H1 (cell line): ENCODE data around the gene GPR61. TPM values are rescaled to one million over a fixed set of nuclear protein-coding genes. Genes with fewer than 3 reads are reported as not detected.

Experiments used
- CTCF ChIA-PET: fragments of 300-600 bp; sonication (Branson Sonifier 250); formaldehyde crosslinking; loops from one replicate; lab custom pipeline; 2021; ENCODE audit not compliant: partially characterized antibody; lab: Charles Lee
- POLR2A ChIA-PET: fragments of 300-600 bp; sonication (Branson Sonifier 250); formaldehyde crosslinking; loops from one replicate; lab custom pipeline; 2021; ENCODE audit warnings: inconsistent platforms; ENCODE audit not compliant: partially characterized antibody; lab: Charles Lee
- DNase-seq, 2 experiments: peaks; one replicate each; pipeline versions ENCODE4 v3.0.0 to v3.0.0-alpha.2; 2010 to 2022; ENCODE audit warnings: low spot score in 2 of 2, low read depth in 1 of 2, mixed read lengths in 1 of 2
- FAIRE-seq: peaks from 2 replicates; lab custom pipeline; 2011; peaks lifted over from hg19 to GRCh38; lab: Jason Lieb, UNC
- H2AFZ ChIP-seq: 2 replicates; pipeline ENCODE4 v1.8.1; 2012; ENCODE audit warnings: low read length, inconsistent platforms
- H2AK5ac ChIP-seq: 2 replicates; pipeline ENCODE4 v1.6.1; 2013; ENCODE audit warnings: low read depth, low read length
- H2BK120ac ChIP-seq: replicated peaks from 2 replicates; pipeline ENCODE3; 2013; ENCODE audit warnings: low read depth, low read length, inconsistent platforms
- H2BK12ac ChIP-seq: 2 replicates; pipeline ENCODE4 v1.6.1; 2013; ENCODE audit warnings: low read depth, low read length
- H2BK15ac ChIP-seq: 2 replicates; pipeline ENCODE4 v1.6.1; 2013; ENCODE audit warnings: low read length
- H2BK20ac ChIP-seq: 2 replicates; pipeline ENCODE4 v1.6.1; 2013; ENCODE audit warnings: low read length
- H2BK5ac ChIP-seq: 2 replicates; pipeline ENCODE4 v1.6.1; 2013; ENCODE audit warnings: low read depth, low read length
- H3K14ac ChIP-seq: 2 replicates; pipeline ENCODE4 v1.6.1; 2013; ENCODE audit warnings: inconsistent platforms; ENCODE audit not compliant: insufficient read length
- H3K18ac ChIP-seq: 2 replicates; pipeline ENCODE4 v1.6.1; 2013; ENCODE audit warnings: low read length; ENCODE audit errors: extremely low read depth
- H3K23ac ChIP-seq: 2 replicates; pipeline ENCODE4 v1.6.1; 2013; ENCODE audit warnings: inconsistent platforms; ENCODE audit not compliant: insufficient read length
- H3K23me2 ChIP-seq: 2 replicates; pipeline ENCODE4 v1.6.1; 2013; ENCODE audit warnings: low read depth, low read length
- H3K27ac ChIP-seq: 2 replicates; pipeline ENCODE4 v1.6.1; 2011; ENCODE audit warnings: low read depth, low read length, inconsistent platforms
- H3K27me3 ChIP-seq, 4 experiments: replicated peaks in 1 of 4; 1 replicate in 1 of 4; 2 replicates in 3 of 4; pipeline versions ENCODE4 v1.6.1 to v1.8.1; 2011 to 2013; ENCODE audit warnings: low read length in 3 of 4, mild to moderate bottlenecking in 3 of 4, inconsistent platforms in 2 of 4, mixed read lengths in 2 of 4, moderate library complexity in 1 of 4; ENCODE audit not compliant: control insufficient read depth in 3 of 4, insufficient read depth in 3 of 4; ENCODE audit errors: extremely low read depth in 1 of 4
- H3K36me3 ChIP-seq, 4 experiments: 2 replicates each; pipeline versions ENCODE4 v1.6.1 to v1.8.1; 2011 to 2013; ENCODE audit warnings: mild to moderate bottlenecking in 4 of 4, low read length in 3 of 4, moderate library complexity in 2 of 4, control low read depth in 1 of 4, inconsistent platforms in 1 of 4; ENCODE audit not compliant: insufficient read depth in 4 of 4, control insufficient read depth in 2 of 4
- H3K4ac ChIP-seq: replicated peaks from 2 replicates; pipeline ENCODE3; 2013; ENCODE audit warnings: low read length, low read depth, mixed read lengths, inconsistent platforms; ENCODE audit not compliant: insufficient read length
- H3K4me1 ChIP-seq, 4 experiments: replicated peaks in 1 of 4; 1 replicate in 1 of 4; 2 replicates in 3 of 4; pipeline versions ENCODE4 v1.6.1 to v1.8.1; 2011 to 2013; ENCODE audit warnings: low read length in 3 of 4, inconsistent platforms in 2 of 4, mixed read lengths in 1 of 4; ENCODE audit not compliant: insufficient read depth in 4 of 4, control insufficient read depth in 3 of 4
- H3K4me2 ChIP-seq, 2 experiments: 2 replicates each; pipeline versions ENCODE4 v1.6.1 to v1.8.1; 2011 to 2013; ENCODE audit warnings: low read depth in 2 of 2, low read length in 2 of 2, control low read depth in 1 of 2, inconsistent platforms in 1 of 2, mild to moderate bottlenecking in 1 of 2; ENCODE audit not compliant: insufficient read depth in 1 of 2
- H3K4me3 ChIP-seq, 4 experiments: fragments of 200-600, 300-600 bp in 1 of 4; sonication (generic), shearing (Covaris generic), sonication (Bioruptor Twin) in 1 of 4; 2 replicates each; pipeline versions ENCODE4 v1.5.1 to v1.8.1; 2011 to 2016; ENCODE audit warnings: low read length in 4 of 4, low read depth in 3 of 4, control low read depth in 2 of 4, inconsistent platforms in 2 of 4, mild to moderate bottlenecking in 2 of 4, mixed read lengths in 1 of 4, moderate library complexity in 1 of 4; ENCODE audit not compliant: insufficient read depth in 2 of 4; ENCODE audit errors: extremely low read depth in 1 of 4
- H3K56ac ChIP-seq: replicated peaks from 2 replicates; pipeline ENCODE3; 2013; ENCODE audit warnings: low read depth, mild to moderate bottlenecking, mixed read lengths, low read length, inconsistent platforms; ENCODE audit not compliant: insufficient read length
- H3K79me1 ChIP-seq: 2 replicates; pipeline ENCODE4 v1.6.1; 2013; ENCODE audit warnings: low read depth, low read length, control low read depth
- H3K79me2 ChIP-seq, 2 experiments: 2 replicates each; pipeline versions ENCODE4 v1.6.1 to v1.8.1; 2012 to 2013; ENCODE audit warnings: low read length in 2 of 2, mild to moderate bottlenecking in 2 of 2, inconsistent platforms in 1 of 2; ENCODE audit not compliant: insufficient read depth in 2 of 2, control insufficient read depth in 1 of 2
- H3K9ac ChIP-seq, 4 experiments: replicated peaks in 1 of 4; 1 replicate in 1 of 4; 2 replicates in 3 of 4; pipeline versions ENCODE4 v1.6.1 to v1.8.1; 2011 to 2013; ENCODE audit warnings: low read depth in 3 of 4, low read length in 3 of 4, control low read depth in 2 of 4, mild to moderate bottlenecking in 2 of 4, moderate library complexity in 2 of 4, inconsistent platforms in 1 of 4; ENCODE audit errors: extremely low read depth in 1 of 4
- H3K9me3 ChIP-seq, 2 experiments: 2 replicates each; pipeline versions ENCODE4 v1.6.1 to v1.8.1; 2012 to 2013; ENCODE audit warnings: mild to moderate bottlenecking in 2 of 2, moderate library complexity in 2 of 2, control low read depth in 1 of 2, inconsistent platforms in 1 of 2, low read depth in 1 of 2, low read length in 1 of 2, mixed read lengths in 1 of 2; ENCODE audit not compliant: insufficient read depth in 2 of 2
- H4K20me1 ChIP-seq, 2 experiments: replicated peaks in 1 of 2; 2 replicates each; pipeline versions ENCODE3 to v1.8.1; 2011 to 2013; ENCODE audit warnings: inconsistent platforms in 2 of 2, low read length in 2 of 2, mild to moderate bottlenecking in 1 of 2; ENCODE audit not compliant: insufficient read depth in 2 of 2, control insufficient read depth in 1 of 2
- H4K5ac ChIP-seq: 2 replicates; pipeline ENCODE4 v1.6.1; 2013; ENCODE audit warnings: low read length, low read depth, mixed read lengths, inconsistent platforms; ENCODE audit not compliant: insufficient read length
- H4K8ac ChIP-seq: 2 replicates; pipeline ENCODE4 v1.8.0; 2013; ENCODE audit warnings: mild to moderate bottlenecking, moderate library complexity, low read length, inconsistent platforms; ENCODE audit not compliant: insufficient read depth; ENCODE audit errors: extremely low read depth
- H4K91ac ChIP-seq: replicated peaks from 2 replicates; pipeline ENCODE3; 2013; ENCODE audit warnings: low read length, mixed read lengths, inconsistent platforms; ENCODE audit not compliant: insufficient read length
- BCL11A ChIP-seq, 2 experiments: IDR thresholded peaks; one replicate each; pipeline ENCODE4 v1.6.1; 2011; ENCODE audit warnings: low read depth in 2 of 2, low read length in 2 of 2, mild to moderate bottlenecking in 2 of 2
- EGR1 ChIP-seq: IDR thresholded peaks from 2 replicates; pipeline ENCODE4 v1.6.1; 2011; ENCODE audit warnings: low read depth, low read length, borderline replicate concordance
- GTF2F1 ChIP-seq: IDR thresholded peaks from 2 replicates; pipeline ENCODE4 v1.6.1; 2012; ENCODE audit warnings: low read depth, low read length, improper control_type of control experiment, borderline replicate concordance
- KDM4A ChIP-seq: IDR thresholded peaks from one replicate; pipeline ENCODE4 v1.7.1; 2012; ENCODE audit warnings: low read depth, mild to moderate bottlenecking, moderate library complexity, low read length, inconsistent platforms; ENCODE audit not compliant: severe bottlenecking
- KDM5A ChIP-seq: fragments of 200-600 bp; IDR thresholded peaks from 2 replicates; pipeline ENCODE4 v1.7.1; 2012; ENCODE audit warnings: mild to moderate bottlenecking, low read length, inconsistent platforms, mixed read lengths
- NANOG ChIP-seq: IDR thresholded peaks from 2 replicates; pipeline ENCODE4 v1.6.1; 2011; ENCODE audit warnings: low read length, low read depth, mild to moderate bottlenecking, inconsistent platforms; ENCODE audit not compliant: insufficient read depth, poor library complexity, severe bottlenecking
- NRF1 ChIP-seq: IDR thresholded peaks from 2 replicates; pipeline ENCODE4 v1.6.1; 2011; ENCODE audit warnings: mild to moderate bottlenecking, low read depth, low read length, improper control_type of control experiment
- PHF8 ChIP-seq: fragments of 200-600 bp; sonication (generic); conservative IDR thresholded peaks from 2 replicates; pipeline ENCODE4 v1.7.1; 2012; ENCODE audit warnings: low read depth, mild to moderate bottlenecking, inconsistent platforms, low read length, moderate library complexity
- RFX5 ChIP-seq: IDR thresholded peaks from 2 replicates; pipeline ENCODE4 v1.6.1; 2011; ENCODE audit warnings: low read depth, low read length, improper control_type of control experiment, borderline replicate concordance
- TAF7 ChIP-seq: optimal IDR thresholded peaks from 2 replicates; pipeline ENCODE3; 2011; ENCODE audit warnings: low read depth, mild to moderate bottlenecking, inconsistent platforms, low read length, moderate library complexity, borderline replicate concordance
- TBP ChIP-seq: IDR thresholded peaks from 2 replicates; pipeline ENCODE4 v1.6.1; 2011; ENCODE audit warnings: low read depth, low read length, improper control_type of control experiment
- WGBS, 2 experiments: shearing (Covaris generic) in 1 of 2; methylation state at CpG; one replicate each; pipeline versions ENCODE4 v1.1.6 to v1.1.7; 2013 to 2015; ENCODE audit warnings: low lambda C conversion rate in 2 of 2, mixed read lengths in 2 of 2, inconsistent platforms in 1 of 2, low coverage in 1 of 2, missing lambda C conversion rate in 1 of 2; ENCODE audit not compliant: insufficient replicate concordance in 2 of 2, insufficient coverage in 1 of 2, insufficient read length in 1 of 2; ENCODE audit errors: extremely low coverage in 1 of 2, missing lambda C conversion rate in 1 of 2; 5-methylcytosine and 5-hydroxymethylcytosine counted together
- polyA plus RNA-seq, 7 experiments: library from polyadenylated mRNA; depleted of rRNA in 3 of 7; stranded (reverse) in 5 of 7; unstranded in 2 of 7; fragments of >200 nt in 5 of 7; fragments of 200-250 nt in 2 of 7; gene quantifications; 1 replicate in 5 of 7; 2 replicates in 1 of 7; 4 replicates in 1 of 7; pipeline versions ENCODE4 v1.2.1 to v1.2.3, GENCODE V29; 2011 to 2013; ENCODE audit warnings: missing spikeins in 2 of 7, mixed read lengths in 2 of 7
- total RNA-seq: library from RNA; stranded (reverse); fragmentation: NEBNext Ultra II Directional; extraction: Animal tissue kit (Norgen Biotek cat#: 25700); gene quantifications from 2 replicates; pipeline ENCODE4 v1.2.1, GENCODE V29; 2021

GPR61 gene
- total and polyA plus RNA-seq, 2 of the 8 experiments (the other 6 are each of a cell fraction or from before 2014, with no cell fraction given) = 0.41 to 0.53 TPM

DNA sequence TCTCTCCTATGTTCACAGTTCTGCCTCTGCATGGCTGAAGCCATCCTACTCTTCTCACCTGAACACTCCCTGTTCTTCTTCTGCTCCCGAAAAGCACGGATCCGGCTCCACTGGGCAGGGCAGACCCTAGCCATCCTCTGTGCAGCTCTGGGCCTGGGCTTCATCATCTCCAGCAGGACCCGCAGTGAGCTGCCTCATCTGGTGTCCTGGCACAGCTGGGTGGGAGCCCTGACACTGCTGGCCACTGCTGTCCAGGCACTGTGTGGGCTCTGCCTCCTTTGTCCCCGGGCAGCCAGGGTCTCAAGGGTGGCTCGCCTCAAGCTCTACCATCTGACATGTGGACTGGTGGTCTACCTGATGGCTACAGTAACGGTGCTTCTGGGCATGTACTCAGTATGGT, 43.9 kb upstream of the GPR61 start:
- H2BK15ac ChIP-seq = no peak overlapping the region; the same call in 1 of the 2 replicates
- TF ChIP-seq NRF1 (no peak), EGR1 (no peak), GTF2F1 (no peak), KDM5A (no peak), TAF7 (no peak), TBP (no peak), PHF8 (no peak), NANOG (no peak), KDM4A (no peak), RFX5 (no peak), BCL11A (IDR thresholded peaks at IDR 0.05; ENCODE audit: low read depth in 2 of 2, low read length in 2 of 2) (no peak)
- H2BK12ac ChIP-seq = no peak overlapping the region
- H3K9ac ChIP-seq = no peak overlapping the region
- H2AFZ ChIP-seq = no peak overlapping the region
- H3K36me3 ChIP-seq = peaks cover 0 to 1% (median 0%) of the 10 kb centered on the region in 4 experiments; a peak in 2 of 8 replicates
- H4K20me1 ChIP-seq = peaks cover 0 to 3% of the 10 kb centered on the region in 2 experiments
- POLR2A ChIA-PET = interaction anchor here (1.1 to 3.2 kb wide), 5 partner anchors 14 to 70 kb away, joined by 3 to 20 read pairs (median 6); partner anchors contain the start of genes AMIGO1 and PSMA5
- no peak overlapping the region for H2BK5ac ChIP-seq
- no peaks in the 10 kb centered on the region; the same call in 1 of the 2 replicates for H3K79me1 ChIP-seq
- no peak overlapping the region for H3K4me2 ChIP-seq
- no peak overlapping the region for H3K23ac ChIP-seq
- H2AK5ac ChIP-seq = no peak overlapping the region
- no peak overlapping the region for H4K8ac ChIP-seq
- no peak overlapping the region for H4K91ac ChIP-seq
- H3K27me3 ChIP-seq = no peaks in the 10 kb centered on the region
- H3K23me2 ChIP-seq = peaks cover 2% of the 10 kb centered on the region
- H3K79me2 ChIP-seq = no peaks in the 10 kb centered on the region
- no peak for DNase-seq
- no peak overlapping the region for H3K56ac ChIP-seq
- H3K14ac ChIP-seq = no peak overlapping the region
- no peak overlapping the region for H4K5ac ChIP-seq
- peaks cover 0 to 11% (median 5%) of the 10 kb centered on the region in 4 experiments; a peak in 5 of 7 replicates for H3K4me1 ChIP-seq
- no peak overlapping the region for H2BK20ac ChIP-seq
- no peaks in the 10 kb centered on the region for H3K9me3 ChIP-seq
- CTCF ChIA-PET = interaction anchor here (0.7 to 43.7 kb wide), 4 partner anchors 10 to 39 kb away, joined by 3 to 1755 read pairs (median 380); partner anchors contain the start of genes AMIGO1, ATXN7L2 and GPR61
- no peak overlapping the region for H2BK120ac ChIP-seq
- 87% methylated on average over 7 of the region's 7 CpGs; no CpG with 5 or more reads in 1 of the 2 experiments for WGBS, 2 experiments
- H3K4me3 ChIP-seq = no peak overlapping the region
- no peak overlapping the region for H3K18ac ChIP-seq
- no peak for FAIRE-seq
- no peak overlapping the region for H3K27ac ChIP-seq
- H3K4ac ChIP-seq = no peak overlapping the region
